Activated CD8-positive, alpha-beta memory T cell treated with anti-CD3 and anti-CD28 coated beads, Interleukin-2, amount 50 U/mL, for 48 hours (primary cell): ENCODE data around the gene TPST2.
A peak's percentile ranks its signal among the peaks of the same experiment; 100 is the strongest.

Experiments
- DNase-seq: peaks from one replicate; pipeline ENCODE4 v3.0.0-alpha.2; 2020

The TPST2 gene

GRCh38 chr22:26610072-26610958 is 20.4 kb upstream of the TPST2 start:
- peak; percentile 69 for DNase-seq

- DNase-seq = no peak
Measured at GRCh38 chr22:26609287-26609686, 19.4 kb upstream of the TPST2 start.

- DNase-seq = no peak
Measured at GRCh38 chr22:26608129-26608528, 18.2 kb upstream of the TPST2 start.

- DNase-seq = no peak
Measured at GRCh38 chr22:26606611-26607010, 16.7 kb upstream of the TPST2 start.

- no peak for DNase-seq
Measured at GRCh38 chr22:26604368-26604767, 14.4 kb upstream of the TPST2 start.

- no peak for DNase-seq
Measured at GRCh38 chr22:26602127-26602526, 12.2 kb upstream of the TPST2 start.

GRCh38 chr22:26601726-26602125 is 11.8 kb upstream of the TPST2 start:
- no peak for DNase-seq

GRCh38 chr22:26599505-26599904 is 9.6 kb upstream of the TPST2 start:
- DNase-seq = no peak

- no peak for DNase-seq
Measured at GRCh38 chr22:26597480-26597879, 7.5 kb upstream of the TPST2 start.

- no peak for DNase-seq
Measured at GRCh38 chr22:26597026-26597425, 7.1 kb upstream of the TPST2 start.

GRCh38 chr22:26593763-26594162 is 3.8 kb upstream of the TPST2 start:
- DNase-seq = no peak

GRCh38 chr22:26592421-26592891 is 2.5 kb upstream of the TPST2 start:
- peak; percentile 68 for DNase-seq

GRCh38 chr22:26589367-26589844 is 526 bp downstream of the TPST2 start:
- DNase-seq = peak; percentile 74

GRCh38 chr22:26588729-26589366 is 1.1 kb downstream of the TPST2 start:
- no peak for DNase-seq

- DNase-seq = no peak
Measured at GRCh38 chr22:26587991-26588613, 1.8 kb downstream of the TPST2 start.

- DNase-seq = no peak
Measured at GRCh38 chr22:26586556-26587325, 3.2 kb downstream of the TPST2 start.

- no peak for DNase-seq
Measured at GRCh38 chr22:26585104-26585790, 4.7 kb downstream of the TPST2 start.

GRCh38 chr22:26584010-26584409 is 5.9 kb downstream of the TPST2 start:
- no peak for DNase-seq

GRCh38 chr22:26581633-26582168 is 8.2 kb downstream of the TPST2 start:
- no peak for DNase-seq

- DNase-seq = no peak
Measured at GRCh38 chr22:26581026-26581425, 8.9 kb downstream of the TPST2 start.

- no peak for DNase-seq
Measured at GRCh38 chr22:26580240-26580962, 9.5 kb downstream of the TPST2 start.
